NOMO-1 (cell line): ENCODE results near the gene CASZ1.

Source experiments
- DNase-seq, 2 experiments: peaks; one replicate each; lab custom pipeline; 2025; ENCODE audit not compliant: unreplicated experiment in 2 of 2; lab: John Stamatoyannopoulos, UW

CASZ1 gene

DNA sequence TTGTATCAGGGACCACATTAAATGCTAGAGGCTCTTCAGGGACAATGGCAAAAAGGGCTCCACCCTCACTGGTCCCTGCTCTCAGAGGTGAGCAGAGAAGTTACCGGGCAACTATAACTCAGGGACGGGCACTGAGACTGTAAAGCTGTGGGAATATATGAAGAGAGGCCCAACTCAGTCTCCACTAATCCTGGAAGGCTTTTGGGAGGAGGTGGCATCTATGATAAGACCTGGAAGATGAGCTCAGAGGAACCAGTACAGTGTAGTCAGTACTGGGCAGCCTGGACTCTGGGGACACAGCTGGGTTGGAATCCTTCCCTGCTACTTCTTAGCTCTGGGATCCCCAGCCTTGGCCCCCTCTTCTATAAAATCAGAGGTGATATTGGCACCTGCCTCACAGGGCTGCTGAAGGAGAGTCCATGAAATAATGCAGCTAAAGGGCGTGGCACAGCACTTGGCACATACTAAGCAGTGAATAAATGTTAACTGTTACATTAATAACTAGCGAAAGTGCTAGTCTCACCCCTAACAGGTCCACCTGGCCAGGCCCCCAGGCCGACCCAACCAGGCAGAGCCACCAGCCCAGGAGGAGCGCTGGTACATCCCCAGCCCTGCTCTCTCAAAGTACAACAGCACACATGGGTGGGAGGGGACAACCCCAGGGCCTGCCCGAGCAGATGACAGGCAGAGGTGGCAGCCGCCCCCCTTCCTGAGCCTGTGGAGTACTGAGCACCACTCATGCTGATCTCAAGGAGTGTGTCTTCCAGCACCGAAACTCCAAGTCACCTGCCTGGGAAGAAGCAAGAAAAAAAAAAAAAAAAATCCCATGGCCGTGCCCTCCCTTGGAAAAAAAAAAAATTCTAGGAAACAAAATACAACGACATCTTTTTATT is 62.7 kb downstream of the CASZ1 start:
- DNase-seq: no peak

DNA sequence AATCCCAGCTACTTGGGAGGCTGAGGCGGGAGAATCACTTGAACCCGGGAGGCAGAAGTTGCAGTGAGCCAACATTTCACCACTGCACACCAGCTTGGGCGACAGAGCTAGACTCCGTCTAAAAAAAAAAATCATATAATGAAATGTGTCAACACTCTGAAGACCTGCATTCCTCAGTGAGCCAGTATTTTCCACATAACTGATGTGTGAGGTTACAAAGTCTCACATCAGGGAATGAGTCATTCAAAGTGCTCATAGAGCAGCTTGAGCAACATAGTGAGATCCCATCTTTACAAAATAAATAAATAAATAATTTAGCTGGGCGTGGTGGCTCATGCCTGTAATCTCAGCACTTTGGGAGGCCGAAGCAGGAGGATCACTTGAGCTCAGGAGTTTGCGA is 65.5 kb downstream of the CASZ1 start:
- no peak for DNase-seq

DNA sequence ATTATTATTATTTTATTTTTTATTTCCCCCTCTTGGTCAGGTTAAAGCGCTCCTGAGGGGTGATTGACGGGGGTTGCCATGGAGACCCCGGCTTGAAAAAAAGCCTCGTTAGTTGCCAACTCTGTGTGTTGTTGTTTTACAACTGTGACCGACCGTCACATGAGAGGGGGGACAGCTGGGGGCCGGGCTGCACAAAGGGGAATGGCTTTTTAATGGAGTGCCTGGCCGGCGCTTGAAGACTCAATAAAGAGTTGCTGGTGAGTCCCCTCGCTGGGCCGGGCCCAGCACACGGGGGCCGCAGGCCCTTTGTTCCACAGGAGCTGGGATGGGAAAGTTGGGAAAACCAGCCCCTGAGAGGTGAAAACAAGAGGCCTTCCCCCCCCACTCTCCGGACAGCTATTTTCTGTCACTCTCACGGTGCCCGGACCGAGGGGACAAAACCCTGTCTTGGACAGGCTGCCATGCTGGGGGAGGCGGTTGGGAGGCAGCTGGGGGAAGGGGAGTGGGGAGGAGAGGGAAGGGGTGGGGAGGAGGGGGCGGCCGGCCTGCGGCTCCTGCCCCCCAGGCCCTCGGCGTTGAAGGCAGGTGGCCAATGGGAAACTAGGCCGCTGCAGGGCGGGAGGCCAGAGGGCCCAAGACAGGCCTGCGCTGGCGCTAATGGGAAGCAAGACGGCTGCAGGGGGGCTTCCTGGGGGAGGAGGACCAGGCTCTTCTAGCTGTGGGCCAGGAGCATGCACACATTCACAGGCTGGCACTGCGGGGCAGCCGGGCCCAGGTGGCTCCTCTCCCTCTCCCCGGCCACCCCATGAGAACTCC is 67.6 kb downstream of the CASZ1 start:
- no peak for DNase-seq

DNA sequence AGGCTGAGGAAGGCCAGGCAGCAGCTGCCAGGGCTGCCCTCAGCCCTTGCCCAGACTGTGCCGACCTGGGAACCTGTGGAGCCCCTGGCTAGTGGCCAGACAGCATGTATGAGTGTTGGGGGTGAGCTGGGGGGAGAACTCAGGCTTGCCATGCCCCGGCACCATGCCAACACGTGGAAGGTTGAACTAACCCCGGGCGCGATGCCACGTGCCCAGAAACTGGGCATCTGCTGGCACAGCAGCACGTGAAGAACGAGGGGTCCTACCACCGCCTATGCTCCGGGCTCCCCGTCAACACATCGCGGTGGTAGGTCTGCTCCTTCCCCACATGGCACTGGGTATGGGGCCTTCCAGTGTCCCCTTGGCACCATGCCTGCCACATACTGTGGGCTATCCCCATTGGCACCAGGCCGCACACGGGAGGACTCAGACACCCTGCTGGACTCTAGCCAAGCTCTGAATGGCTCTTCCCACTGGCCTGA is 68.7 kb downstream of the CASZ1 start:
- DNase-seq: no peak

GRCh38 chr1:10726355-10726754 is 70.1 kb downstream of the CASZ1 start:
- no peak for DNase-seq

DNA sequence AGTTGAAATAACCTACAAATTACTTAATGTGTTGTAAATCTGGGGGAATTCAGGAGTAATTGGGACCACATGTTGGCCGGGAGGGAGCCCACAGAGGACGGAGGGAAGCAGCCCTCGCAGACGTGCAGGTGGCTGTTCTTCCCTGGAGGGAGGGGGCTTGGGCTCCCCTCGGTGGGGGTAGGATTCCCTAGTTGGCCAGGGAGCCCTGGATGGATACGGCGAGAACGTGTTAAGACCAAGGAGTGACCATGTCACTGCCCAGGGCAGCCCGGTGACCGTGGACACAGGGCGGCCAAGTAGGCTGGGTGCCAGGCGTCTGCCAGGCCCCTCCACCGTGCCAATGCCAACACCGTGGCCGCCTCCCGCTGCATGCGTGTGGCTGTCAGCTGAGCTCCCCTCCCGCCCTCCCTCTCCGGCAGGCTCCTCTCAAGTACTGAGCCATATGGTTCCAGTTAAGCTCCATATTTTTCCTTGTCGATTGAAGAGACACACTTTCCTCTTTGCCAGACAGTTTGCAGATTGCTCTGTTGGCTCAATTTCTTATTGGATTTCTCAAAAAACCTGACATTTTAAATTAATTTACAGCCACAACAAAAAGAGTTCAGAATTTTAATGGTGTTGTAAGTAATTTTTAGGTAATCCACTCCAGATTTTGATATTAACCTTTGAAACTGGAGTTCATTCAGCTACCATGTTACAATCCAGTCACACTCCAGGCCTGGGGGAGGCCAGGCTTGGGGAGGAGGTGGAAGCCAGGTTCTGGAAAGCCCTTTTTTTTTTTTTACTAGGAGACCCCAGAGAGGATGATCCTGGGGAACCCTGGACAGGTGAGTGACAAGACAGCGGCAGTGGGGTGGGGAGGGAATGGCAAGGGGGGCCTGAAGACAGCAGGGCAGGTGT is 71.2 kb downstream of the CASZ1 start:
- DNase-seq: no peak

DNA sequence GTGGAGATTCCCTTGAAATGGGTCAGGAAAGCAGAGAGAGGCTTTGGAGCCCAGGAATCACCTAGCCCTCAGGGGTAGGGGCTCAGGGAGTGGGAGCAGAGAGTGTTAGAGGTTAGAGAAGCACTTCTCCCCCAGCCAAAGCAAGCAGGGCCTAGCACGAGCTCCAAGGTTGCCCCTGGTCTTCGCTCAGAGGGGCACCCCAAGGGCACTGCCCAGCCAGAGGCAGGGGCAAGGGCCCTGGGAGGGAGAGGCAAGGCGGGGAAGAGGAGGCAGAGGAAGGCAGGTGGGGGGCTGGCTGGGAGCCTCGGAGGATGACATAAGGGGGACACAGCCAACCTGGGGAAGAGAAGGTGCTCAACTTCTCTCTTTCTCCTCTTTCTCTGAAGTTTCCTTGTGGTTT is 71.9 kb downstream of the CASZ1 start:
- DNase-seq: no peak

DNA sequence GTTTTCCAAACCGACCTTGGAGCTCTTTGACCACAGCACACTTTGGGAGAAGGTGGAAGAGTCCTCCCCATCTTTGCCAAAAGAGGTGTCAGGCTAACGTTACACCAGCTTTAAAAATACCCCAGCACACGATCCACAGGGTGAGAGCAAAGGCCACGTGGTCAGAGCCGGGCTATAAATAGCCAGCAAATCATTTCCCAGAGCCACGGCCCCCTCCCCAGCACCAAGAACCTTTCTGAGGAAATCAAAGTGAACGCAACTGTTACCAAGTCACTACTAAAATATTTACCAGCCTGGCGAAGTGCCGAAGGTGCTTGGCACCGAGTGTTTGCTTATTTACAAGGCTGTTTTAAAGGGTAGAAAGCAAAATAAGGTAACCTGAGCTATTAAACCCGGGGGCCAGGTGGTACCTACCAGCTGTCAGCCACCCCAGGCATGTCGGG is 72.4 kb downstream of the CASZ1 start:
- no peak for DNase-seq

- no peak for DNase-seq
Measured at GRCh38 chr1:10723317-10723716, 73.1 kb downstream of the CASZ1 start.

- no peak for DNase-seq
Measured at GRCh38 chr1:10722803-10723202, 73.6 kb downstream of the CASZ1 start.

DNA sequence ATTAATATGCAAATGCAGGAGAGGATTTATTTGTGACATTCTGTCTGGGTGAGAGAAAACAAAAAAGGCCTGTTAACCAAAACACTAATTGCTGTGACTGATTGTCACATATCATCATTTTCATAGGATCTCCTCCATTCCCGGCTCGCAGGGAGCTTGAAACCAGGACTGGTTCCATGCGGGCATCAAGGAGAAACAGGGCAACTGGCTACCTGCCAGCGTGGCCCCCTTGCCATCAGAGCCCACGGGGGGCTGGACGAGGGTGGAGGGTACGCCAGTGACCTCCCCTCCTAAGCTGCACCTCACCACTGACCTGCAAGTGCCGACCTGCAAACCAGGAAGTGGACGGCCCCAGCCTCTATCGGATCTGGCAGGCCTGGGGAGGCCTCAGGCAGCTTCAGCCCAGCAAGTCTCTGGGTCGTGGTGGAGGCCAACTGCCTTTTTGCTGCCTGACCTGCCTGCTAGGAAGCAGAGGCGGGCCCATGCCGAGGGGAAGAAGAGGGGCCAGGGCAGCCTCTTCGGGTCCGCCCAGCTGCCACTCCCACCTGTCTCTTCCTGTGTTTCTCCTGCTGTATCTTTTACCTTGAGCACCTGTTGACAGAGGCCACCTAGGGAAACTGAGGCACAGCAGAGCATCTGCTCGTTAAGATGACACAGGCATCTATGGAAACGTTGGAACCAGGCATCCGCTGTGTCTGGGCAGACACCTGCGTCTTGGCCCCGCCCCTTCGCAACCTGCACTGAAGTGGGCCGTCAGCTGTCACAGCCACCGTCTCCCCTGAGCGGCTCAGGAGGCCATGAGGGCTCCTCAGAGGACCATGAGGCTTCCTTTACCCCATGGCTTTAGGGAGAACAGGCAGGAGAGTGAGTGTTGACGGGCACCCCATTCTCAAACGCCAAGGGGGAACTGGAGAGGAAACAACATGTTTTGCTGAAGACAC is 74.8 kb downstream of the CASZ1 start:
- no peak for DNase-seq

- DNase-seq: no peak
Measured at GRCh38 chr1:10720635-10721034, 75.8 kb downstream of the CASZ1 start.

DNA sequence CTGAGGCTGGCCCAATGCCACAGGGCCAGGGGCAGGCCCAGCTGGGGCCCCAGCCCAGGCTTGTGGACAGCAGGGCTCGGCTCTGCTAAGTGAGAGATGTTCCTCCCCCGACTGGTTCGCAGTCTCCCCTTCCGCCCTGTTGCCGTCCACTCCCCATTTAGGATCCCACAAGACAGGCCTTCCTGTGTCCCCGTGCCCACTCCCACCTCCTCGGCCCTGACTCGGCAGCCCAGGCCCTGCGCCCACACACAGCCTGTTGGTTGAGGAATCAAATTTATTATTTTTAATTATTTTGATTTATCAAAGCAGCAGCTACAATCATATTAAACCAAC is 78.4 kb downstream of the CASZ1 start:
- no peak for DNase-seq

GRCh38 chr1:10717296-10718082 is 79.0 kb downstream of the CASZ1 start:
- no peak for DNase-seq

GRCh38 chr1:10716840-10717239 is 79.6 kb downstream of the CASZ1 start:
- no peak for DNase-seq

DNA sequence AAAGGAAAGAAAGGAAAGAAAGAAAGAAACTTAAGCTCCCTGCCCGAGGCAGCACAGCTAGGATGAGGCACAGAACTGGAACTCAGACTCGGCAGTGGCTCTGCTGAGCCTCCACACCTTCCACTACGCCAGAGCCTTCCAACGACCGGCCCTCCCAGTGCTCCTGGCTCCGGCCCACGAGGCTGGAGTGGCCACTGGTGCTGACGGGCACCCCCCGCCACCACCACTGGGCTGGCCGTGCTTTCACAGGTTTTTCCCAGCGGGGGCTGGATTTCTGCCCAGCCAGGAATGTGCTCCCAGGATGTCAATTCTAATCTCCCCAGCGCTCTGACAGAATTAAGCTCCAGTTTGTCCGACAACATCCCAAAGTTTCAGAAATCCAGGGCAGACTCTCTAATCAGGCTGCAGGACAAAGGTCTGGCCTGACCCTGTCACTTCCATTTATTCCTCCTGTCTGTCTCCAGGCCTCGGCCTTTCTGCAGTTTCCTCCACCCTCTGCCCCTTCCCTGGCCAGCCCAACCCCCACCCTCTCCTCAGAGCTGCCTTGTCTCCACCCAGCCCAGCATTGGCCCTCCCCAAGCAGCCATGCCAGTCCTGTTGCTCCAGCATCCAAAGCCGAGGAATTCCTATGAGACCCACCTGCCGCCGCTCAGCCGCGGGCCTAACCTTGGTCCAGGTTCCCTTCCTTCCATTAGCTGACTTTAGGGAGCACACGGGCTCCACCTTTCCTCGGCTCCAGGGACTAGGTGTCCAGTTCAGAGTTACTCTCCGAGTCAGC is 81.9 kb downstream of the CASZ1 start:
- no peak for DNase-seq

- DNase-seq: no peak
Measured at GRCh38 chr1:10713614-10714013, 82.8 kb downstream of the CASZ1 start.
